Liver (tissue), 9 donors: ENCODE data around the gene FGF14. TPM values are rescaled to one million over a fixed set of nuclear protein-coding genes. Genes with fewer than 3 reads are reported as not detected.
"Not testable (repeated sequence)": the region's sequence is repeated elsewhere in the genome, so short reads cannot be mapped to it uniquely, and the experiment has no call there.

ENCODE experiments used
- DNase-seq: peaks from one replicate; pipeline ENCODE4 v3.0.0-alpha.2; 2017; ENCODE audit warnings: low spot score
- H3K27ac ChIP-seq, 2 donors: one replicate each; pipeline ENCODE4 v1.7.0; 2013; ENCODE audit warnings: inconsistent platforms in 2 of 2, low read length in 2 of 2, control low read depth in 1 of 2, low read depth in 1 of 2, mild to moderate bottlenecking in 1 of 2
- H3K27me3 ChIP-seq, 4 donors: one replicate each; pipeline versions ENCODE4 v1.6.1 to v1.7.0; 2013; ENCODE audit warnings: low read length in 3 of 4, inconsistent platforms in 1 of 4, mild to moderate bottlenecking in 1 of 4, moderate library complexity in 1 of 4; ENCODE audit not compliant: control insufficient read depth in 4 of 4, insufficient read depth in 4 of 4
- H3K36me3 ChIP-seq, 4 donors: one replicate each; pipeline versions ENCODE4 v1.6.1 to v1.7.0; 2013; ENCODE audit warnings: low read length in 3 of 4, mild to moderate bottlenecking in 3 of 4, low read depth in 1 of 4, moderate library complexity in 1 of 4; ENCODE audit not compliant: control insufficient read depth in 4 of 4, insufficient read depth in 3 of 4
- H3K4me1 ChIP-seq, 4 donors: one replicate each; pipeline versions ENCODE4 v1.6.1 to v1.7.0; 2013; ENCODE audit warnings: low read length in 3 of 4, mild to moderate bottlenecking in 3 of 4, moderate library complexity in 1 of 4; ENCODE audit not compliant: control insufficient read depth in 4 of 4, insufficient read depth in 4 of 4
- H3K4me3 ChIP-seq, 3 donors: one replicate each; pipeline versions ENCODE4 v1.6.1 to v1.7.0; 2013; ENCODE audit warnings: low read length in 3 of 3, control low read depth in 1 of 3, low read depth in 1 of 3, mild to moderate bottlenecking in 1 of 3
- H3K9ac ChIP-seq, 2 donors: one replicate each; pipeline ENCODE4 v1.7.0; 2013; ENCODE audit warnings: low read length in 2 of 2, mild to moderate bottlenecking in 2 of 2, moderate library complexity in 2 of 2, control low read depth in 1 of 2, low read depth in 1 of 2
- H3K9me3 ChIP-seq, 4 donors: one replicate each; pipeline versions ENCODE4 v1.6.1 to v1.7.0; 2013; ENCODE audit warnings: low read length in 3 of 4; ENCODE audit not compliant: control insufficient read depth in 4 of 4
- CTCF ChIP-seq: fragments of 150-350 bp; IDR thresholded peaks from 2 replicates; pipeline ENCODE4 v1.5.1; 2017; ENCODE audit warnings: improper control_type of control experiment, low read depth, low read length; ENCODE audit not compliant: missing input control
- EGR1 ChIP-seq, 2 donors: IDR thresholded peaks; 2 replicates each; pipeline ENCODE4 v1.6.1; 2016 to 2018; ENCODE audit warnings: antibody characterized with exemption in 2 of 2, low read depth in 2 of 2
- FOXA2 ChIP-seq: IDR thresholded peaks from 2 replicates; pipeline ENCODE4 v1.6.1; 2016; ENCODE audit warnings: antibody characterized with exemption
- GABPA ChIP-seq, 2 donors: IDR thresholded peaks in 1 of 2; conservative IDR thresholded peaks in 1 of 2; 2 replicates each; pipeline ENCODE4 v1.6.1; 2016; ENCODE audit warnings: antibody characterized with exemption in 2 of 2, mild to moderate bottlenecking in 1 of 2, moderate library complexity in 1 of 2
- HNF4A ChIP-seq, 2 donors: conservative IDR thresholded peaks; 2 replicates each; pipeline ENCODE4 v1.6.1; 2016; ENCODE audit warnings: antibody characterized with exemption in 2 of 2, mild to moderate bottlenecking in 2 of 2
- HNF4G ChIP-seq: IDR thresholded peaks from 2 replicates; pipeline ENCODE4 v1.6.1; 2016; ENCODE audit warnings: antibody characterized with exemption
- JUND ChIP-seq, 2 donors: IDR thresholded peaks; 2 replicates each; pipeline ENCODE4 v1.6.1; 2016; ENCODE audit warnings: antibody characterized with exemption in 2 of 2
- NR2F2 ChIP-seq: IDR thresholded peaks from 2 replicates; pipeline ENCODE4 v1.6.1; 2016; ENCODE audit warnings: antibody characterized with exemption
- RAD21 ChIP-seq, 2 donors: IDR thresholded peaks; 2 replicates each; pipeline ENCODE4 v1.6.1; 2016; ENCODE audit warnings: antibody characterized with exemption in 2 of 2, mild to moderate bottlenecking in 2 of 2
- RXRA ChIP-seq, 2 donors: IDR thresholded peaks; 2 replicates each; pipeline ENCODE4 v1.6.1; 2017 to 2018; ENCODE audit warnings: antibody characterized with exemption in 2 of 2, mild to moderate bottlenecking in 1 of 2
- TAF1 ChIP-seq: conservative IDR thresholded peaks from 2 replicates; pipeline ENCODE4 v1.6.1; 2016; ENCODE audit warnings: antibody characterized with exemption, mild to moderate bottlenecking
- YY1 ChIP-seq: IDR thresholded peaks from 2 replicates; pipeline ENCODE4 v1.6.1; 2016; ENCODE audit warnings: antibody characterized with exemption, mild to moderate bottlenecking
- WGBS: extraction: QIAGEN DNeasy Blood & Tissue Kit; methylation state at CpG from one replicate; pipeline ENCODE4 v1.1.7; 2013; 5-methylcytosine and 5-hydroxymethylcytosine counted together
- polyA plus RNA-seq, 2 donors: library from polyadenylated mRNA; stranded (reverse) in 1 of 2; unstranded in 1 of 2; fragments of 200-250 nt in 1 of 2; fragments of >200 nt in 1 of 2; fragmentation: Nextera tagmentation in 1 of 2; extraction: Ambion mirVana in 1 of 2; gene quantifications; one replicate each; pipeline versions ENCODE4 v1.2.1 to v1.2.3, GENCODE V29; 2013 to 2015
- total RNA-seq, 2 donors: library from RNA; depleted of rRNA; stranded (reverse); fragments of >200 nt; gene quantifications; one replicate each; pipeline ENCODE4 v1.2.3, GENCODE V29; 2014
- TF ChIP-seq, protein P1 (sequence below): IDR thresholded peaks from 2 replicates; pipeline ENCODE4 v1.6.1; 2016; ENCODE audit warnings: antibody characterized with exemption
- TF ChIP-seq, protein P2 (sequence below): IDR thresholded peaks from 2 replicates; pipeline ENCODE4 v1.6.1; 2016; ENCODE audit warnings: antibody characterized with exemption
- TF ChIP-seq, protein P3 (sequence below): IDR thresholded peaks from 2 replicates; pipeline ENCODE4 v1.6.1; 2016; ENCODE audit warnings: antibody characterized with exemption
- donor health status: healthy.
- donor health status: healthy.
- donor health status: healthy.
- donor health status: healthy.
- donor health status: healthy.

The FGF14 gene
- total and polyA plus RNA-seq, 4 donors = 0.05 to 3.3 (median 1.0) TPM

DNA sequence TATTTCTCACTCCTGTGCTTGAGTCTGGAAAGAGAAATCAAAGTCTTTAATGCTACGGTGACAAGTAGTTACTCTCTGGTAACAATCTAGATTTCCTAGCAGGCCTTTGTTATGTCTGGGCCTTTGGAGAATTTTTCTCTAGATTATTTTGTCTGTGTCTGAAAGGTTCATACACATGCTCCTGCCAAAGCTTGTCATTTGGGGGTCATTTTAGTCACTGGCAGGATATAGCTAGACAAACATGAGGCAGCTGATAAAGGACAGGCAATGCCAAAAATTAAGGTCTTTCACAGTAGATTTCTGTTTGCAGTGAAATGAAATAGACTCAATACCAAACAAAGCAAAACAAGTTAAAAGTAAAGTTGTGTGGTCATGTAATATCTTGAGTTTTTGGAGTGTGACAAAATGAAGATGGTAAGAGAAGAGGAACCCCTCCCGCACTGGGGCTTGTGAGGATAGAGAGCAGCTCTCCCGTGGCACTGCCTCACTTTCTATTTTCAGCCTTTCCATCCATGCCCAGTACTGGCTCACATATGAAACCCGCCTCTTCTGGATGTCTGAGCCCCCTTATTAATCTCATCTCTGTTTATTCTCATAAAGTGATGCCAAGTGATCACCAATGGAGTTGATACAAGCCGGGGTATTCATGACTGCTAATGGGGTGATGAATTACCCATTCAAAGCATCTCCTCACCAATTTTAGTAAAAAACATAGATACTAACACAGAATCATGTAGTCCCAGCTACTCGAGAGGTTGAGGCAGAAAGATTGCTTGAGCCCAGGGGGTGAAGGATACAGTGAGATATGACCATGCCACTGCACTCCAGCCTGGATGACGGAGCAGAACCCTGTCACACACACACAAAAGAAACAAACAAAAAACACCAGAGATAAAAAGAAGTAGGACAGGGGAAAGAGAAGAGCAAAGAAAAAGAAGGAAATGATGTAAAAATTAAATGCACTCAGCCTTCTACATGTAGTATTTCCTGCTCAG, 389.3 kb downstream of the FGF14 start:
- H3K4me3 ChIP-seq = no peak overlapping the region
- DNase-seq = no peak
- TF ChIP-seq HNF4A (conservative IDR thresholded peaks at IDR 0.05) (no peak), CTCF (no peak), TAF1 (no peak), EGR1 (IDR thresholded peaks at IDR 0.05; ENCODE audit: low read depth in 2 of 2) (no peak), HNF4G (no peak), JUND (IDR thresholded peaks at IDR 0.05) (no peak)
- TF ChIP-seq, protein P1, sequence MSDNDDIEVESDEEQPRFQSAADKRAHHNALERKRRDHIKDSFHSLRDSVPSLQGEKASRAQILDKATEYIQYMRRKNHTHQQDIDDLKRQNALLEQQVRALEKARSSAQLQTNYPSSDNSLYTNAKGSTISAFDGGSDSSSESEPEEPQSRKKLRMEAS = no peak
- TF ChIP-seq, protein P2, sequence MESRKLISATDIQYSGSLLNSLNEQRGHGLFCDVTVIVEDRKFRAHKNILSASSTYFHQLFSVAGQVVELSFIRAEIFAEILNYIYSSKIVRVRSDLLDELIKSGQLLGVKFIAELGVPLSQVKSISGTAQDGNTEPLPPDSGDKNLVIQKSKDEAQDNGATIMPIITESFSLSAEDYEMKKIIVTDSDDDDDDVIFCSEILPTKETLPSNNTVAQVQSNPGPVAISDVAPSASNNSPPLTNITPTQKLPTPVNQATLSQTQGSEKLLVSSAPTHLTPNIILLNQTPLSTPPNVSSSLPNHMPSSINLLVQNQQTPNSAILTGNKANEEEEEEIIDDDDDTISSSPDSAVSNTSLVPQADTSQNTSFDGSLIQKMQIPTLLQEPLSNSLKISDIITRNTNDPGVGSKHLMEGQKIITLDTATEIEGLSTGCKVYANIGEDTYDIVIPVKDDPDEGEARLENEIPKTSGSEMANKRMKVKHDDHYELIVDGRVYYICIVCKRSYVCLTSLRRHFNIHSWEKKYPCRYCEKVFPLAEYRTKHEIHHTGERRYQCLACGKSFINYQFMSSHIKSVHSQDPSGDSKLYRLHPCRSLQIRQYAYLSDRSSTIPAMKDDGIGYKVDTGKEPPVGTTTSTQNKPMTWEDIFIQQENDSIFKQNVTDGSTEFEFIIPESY = no peak
- H3K4me1 ChIP-seq = no peaks in the 10 kb centered on the region
- H3K9me3 ChIP-seq = peaks cover 0 to 7% (median 3%) of the 10 kb centered on the region in 4 donors
- peaks cover 0 to 5% (median 0%) of the 10 kb centered on the region in 4 donors for H3K27me3 ChIP-seq
- no peak overlapping the region for H3K27ac ChIP-seq
- WGBS = 54% methylated on average over 7 of the region's 7 CpGs
- H3K9ac ChIP-seq = no peak overlapping the region
- H3K36me3 ChIP-seq = no peaks in the 10 kb centered on the region

GRCh38 chr13:102011455-102011854, 390.4 kb downstream of the FGF14 start:
- not testable (repeated sequence) for H3K4me1 ChIP-seq, H3K27me3 ChIP-seq, H3K36me3 ChIP-seq, H3K9ac ChIP-seq, DNase-seq, H3K4me3 ChIP-seq, H3K27ac ChIP-seq, H3K9me3 ChIP-seq
- 57% methylated on average over 5 of the region's 5 CpGs for WGBS

DNA sequence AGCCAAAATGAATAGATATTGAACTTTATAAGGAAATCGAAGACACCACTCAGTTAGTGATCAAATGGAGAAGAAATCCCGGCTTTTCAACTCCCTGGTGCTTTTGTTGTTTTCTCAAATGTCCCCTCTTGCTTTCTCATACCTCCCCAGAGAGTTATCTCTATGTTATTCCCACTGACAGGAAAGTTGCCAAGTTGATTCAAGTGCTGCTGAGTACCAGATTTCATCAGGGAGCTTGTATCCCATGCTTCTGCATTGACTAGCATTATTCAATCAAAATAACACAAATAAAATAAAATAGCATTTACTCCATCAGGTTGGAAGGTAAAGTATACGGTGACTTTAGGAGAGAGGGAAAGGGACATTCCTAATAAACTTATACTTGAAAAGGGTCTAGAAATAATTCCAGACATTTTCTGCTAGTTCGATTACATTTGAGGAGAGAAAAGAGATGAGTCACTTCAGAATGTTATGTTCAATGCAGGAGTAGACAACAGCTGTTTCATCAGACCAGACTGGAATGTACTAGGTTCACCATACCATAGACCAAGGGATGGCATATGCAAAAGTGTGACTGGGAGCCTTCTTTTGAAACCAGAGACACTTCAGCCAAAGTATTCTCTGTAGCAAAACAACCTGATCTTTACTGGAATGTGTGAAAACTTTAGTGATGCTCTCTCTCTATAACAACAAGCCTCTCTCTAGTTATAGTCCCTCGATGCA, 397.8 kb downstream of the FGF14 start:
- Histone ChIP-seq H3K4me3 (no peak overlapping the region), H3K27me3 (peaks cover 0 to 5% (median 0%) of the 10 kb centered on the region in 4 donors), H3K9me3 (no peaks in the 10 kb centered on the region), H3K4me1 (no peaks in the 10 kb centered on the region), H3K27ac (no peak overlapping the region), H3K36me3 (no peaks in the 10 kb centered on the region), H3K9ac (no peak overlapping the region)
- no peak for DNase-seq
- 58% methylated on average over 5 of the region's 5 CpGs for WGBS
- TF ChIP-seq NR2F2 (no peak), GABPA (IDR thresholded peaks at IDR 0.05 in 1 of 2, conservative IDR thresholded peaks at IDR 0.05 in 1 of 2) (no peak), CTCF (no peak), YY1 (no peak), HNF4G (no peak), EGR1 (IDR thresholded peaks at IDR 0.05; ENCODE audit: low read depth in 2 of 2) (no peak), RXRA (IDR thresholded peaks at IDR 0.05) (no peak), JUND (IDR thresholded peaks at IDR 0.05) (no peak), FOXA2 (no peak), TAF1 (no peak), RAD21 (IDR thresholded peaks at IDR 0.05) (no peak)
- TF ChIP-seq, protein P1 = no peak
- TF ChIP-seq, protein P3, sequence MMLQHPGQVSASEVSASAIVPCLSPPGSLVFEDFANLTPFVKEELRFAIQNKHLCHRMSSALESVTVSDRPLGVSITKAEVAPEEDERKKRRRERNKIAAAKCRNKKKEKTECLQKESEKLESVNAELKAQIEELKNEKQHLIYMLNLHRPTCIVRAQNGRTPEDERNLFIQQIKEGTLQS = no peak
- TF ChIP-seq, protein P2 = no peak
